GM19193 (cell line): ENCODE data around the gene ZNF579.

Experiments used
- POLR2A ChIP-seq: IDR thresholded peaks from 4 replicates; pipeline ENCODE4 v1.6.1; 2011; ENCODE audit not compliant: insufficient read depth, insufficient read length; ENCODE audit errors: extremely low read depth

Gene ZNF579

DNA sequence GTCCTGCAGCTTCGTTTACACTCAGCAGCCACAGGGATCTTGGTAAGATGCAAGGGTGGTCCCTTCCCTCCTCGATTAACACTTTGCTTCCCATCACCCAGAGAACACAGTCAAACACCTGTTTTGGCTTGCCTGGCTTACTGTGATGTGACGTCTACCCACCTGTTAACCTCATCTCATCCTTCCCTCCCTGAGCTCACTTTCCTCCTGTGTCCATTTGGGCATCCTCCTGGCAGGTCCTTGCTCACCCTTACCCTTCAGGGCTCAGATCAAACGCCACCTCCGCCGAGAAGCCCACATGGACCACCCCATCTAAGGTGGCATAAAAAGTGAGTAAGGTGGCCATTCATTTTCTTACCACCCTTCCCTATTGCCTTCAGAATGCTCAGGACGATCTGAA is 9.5 kb upstream of the ZNF579 start:
- no peak for TF ChIP-seq POLR2A

GRCh38 chr19:55588738-55589137 is 8.1 kb upstream of the ZNF579 start:
- TF ChIP-seq POLR2A, result no peak

DNA sequence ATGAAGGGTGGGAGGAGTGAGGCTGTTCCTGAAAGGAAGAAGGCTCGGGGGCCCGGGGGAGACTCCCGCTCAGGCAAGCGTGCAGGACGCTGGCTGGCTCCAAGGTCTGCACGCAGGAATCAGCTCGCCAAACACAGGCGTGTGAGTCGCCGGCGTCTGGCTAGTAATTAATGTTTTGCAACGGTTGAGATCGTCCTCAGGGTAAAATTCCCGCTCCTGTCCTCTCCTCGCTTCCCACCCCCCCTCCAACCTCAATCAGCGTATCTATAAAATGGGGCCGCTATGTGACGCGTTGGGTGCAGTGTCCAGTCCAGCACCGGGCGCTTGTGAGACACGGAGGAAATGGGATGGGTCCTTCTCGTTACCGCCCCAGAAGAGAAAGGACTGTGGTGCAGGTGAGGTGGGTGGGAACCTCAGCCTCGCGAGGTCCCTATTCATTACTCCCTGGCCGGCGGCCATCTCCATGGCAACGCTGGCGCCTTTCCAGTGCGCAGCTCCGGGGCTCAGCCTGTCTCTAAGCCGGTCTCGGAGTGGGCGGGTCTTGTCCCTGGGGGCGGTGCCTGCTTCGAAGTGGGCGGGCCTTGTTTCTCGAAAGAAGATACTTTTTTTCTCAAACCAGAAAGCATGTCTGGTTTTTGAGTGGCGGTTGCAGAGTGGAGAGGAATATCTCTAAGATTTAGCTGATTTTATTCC is 6.5 kb upstream of the ZNF579 start:
- TF ChIP-seq POLR2A, result no peak

- no peak for TF ChIP-seq POLR2A
Measured at GRCh38 chr19:55585658-55586339, 5.2 kb upstream of the ZNF579 start.

DNA sequence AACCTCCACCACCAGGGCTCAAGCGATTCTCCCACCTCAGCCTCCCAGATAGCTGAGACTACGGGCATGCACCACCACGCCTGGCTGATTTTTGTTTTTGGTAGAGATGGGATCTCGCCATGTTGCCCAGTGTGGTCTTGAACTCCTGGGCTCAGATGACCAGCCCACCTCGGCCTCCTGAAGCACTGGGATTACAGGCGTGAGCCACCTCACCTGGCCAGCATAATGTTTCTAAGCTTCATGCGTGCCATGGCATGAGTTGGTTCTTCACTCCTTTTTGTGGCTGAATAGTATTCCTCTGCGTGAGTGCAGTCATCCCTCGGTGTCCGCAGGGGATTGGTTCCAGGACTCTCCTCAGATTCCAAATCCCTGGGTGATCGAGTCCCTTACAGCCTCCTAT is 4.2 kb upstream of the ZNF579 start:
- no peak for TF ChIP-seq POLR2A

- no peak for TF ChIP-seq POLR2A
Measured at GRCh38 chr19:55581823-55582223, 1.2 kb upstream of the ZNF579 start.

- no peak for TF ChIP-seq POLR2A
Measured at GRCh38 chr19:55581145-55581822, 636 bp upstream of the ZNF579 start.

DNA sequence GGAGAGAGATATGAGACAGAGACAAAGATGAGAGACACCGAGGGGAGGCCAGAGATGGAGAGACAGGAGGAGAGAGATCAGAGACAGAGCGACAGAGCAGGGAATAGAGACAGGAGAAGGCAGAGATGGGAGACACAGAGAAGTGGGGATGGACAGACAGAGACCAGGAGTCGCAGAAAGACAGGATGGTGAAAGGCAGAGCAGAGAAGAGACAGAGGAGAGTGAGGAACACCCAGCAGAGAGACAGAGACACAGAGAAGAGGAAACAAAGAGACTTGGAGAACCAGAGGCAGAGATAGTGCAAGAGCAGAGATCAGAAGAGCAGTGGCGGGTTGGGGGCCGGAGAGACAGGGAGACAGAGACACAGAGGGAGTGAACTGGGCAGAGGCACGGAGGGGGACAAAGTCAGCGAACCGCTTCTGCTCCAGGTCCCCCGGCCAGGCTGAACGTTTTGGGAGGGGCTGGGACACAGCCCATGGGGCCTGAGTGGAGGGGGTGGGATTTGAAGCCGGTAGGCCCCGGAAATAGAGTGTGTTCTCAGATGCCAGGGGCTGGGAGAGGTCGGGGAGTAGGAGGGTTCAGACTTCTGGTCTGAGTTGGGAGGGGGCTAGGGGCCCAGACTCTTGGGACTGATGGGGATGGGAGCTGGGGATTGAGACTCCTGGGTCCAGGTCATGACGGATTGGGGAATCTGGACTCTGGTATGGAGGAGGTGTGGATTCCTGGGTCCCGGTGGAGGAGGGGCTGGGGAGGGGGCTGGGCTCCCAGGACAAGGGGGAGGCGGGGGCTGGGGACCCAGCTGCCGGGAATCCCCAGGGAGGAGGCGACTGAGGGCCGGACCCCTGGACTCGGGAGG is 654 bp downstream of the ZNF579 start:
- no peak for TF ChIP-seq POLR2A

DNA sequence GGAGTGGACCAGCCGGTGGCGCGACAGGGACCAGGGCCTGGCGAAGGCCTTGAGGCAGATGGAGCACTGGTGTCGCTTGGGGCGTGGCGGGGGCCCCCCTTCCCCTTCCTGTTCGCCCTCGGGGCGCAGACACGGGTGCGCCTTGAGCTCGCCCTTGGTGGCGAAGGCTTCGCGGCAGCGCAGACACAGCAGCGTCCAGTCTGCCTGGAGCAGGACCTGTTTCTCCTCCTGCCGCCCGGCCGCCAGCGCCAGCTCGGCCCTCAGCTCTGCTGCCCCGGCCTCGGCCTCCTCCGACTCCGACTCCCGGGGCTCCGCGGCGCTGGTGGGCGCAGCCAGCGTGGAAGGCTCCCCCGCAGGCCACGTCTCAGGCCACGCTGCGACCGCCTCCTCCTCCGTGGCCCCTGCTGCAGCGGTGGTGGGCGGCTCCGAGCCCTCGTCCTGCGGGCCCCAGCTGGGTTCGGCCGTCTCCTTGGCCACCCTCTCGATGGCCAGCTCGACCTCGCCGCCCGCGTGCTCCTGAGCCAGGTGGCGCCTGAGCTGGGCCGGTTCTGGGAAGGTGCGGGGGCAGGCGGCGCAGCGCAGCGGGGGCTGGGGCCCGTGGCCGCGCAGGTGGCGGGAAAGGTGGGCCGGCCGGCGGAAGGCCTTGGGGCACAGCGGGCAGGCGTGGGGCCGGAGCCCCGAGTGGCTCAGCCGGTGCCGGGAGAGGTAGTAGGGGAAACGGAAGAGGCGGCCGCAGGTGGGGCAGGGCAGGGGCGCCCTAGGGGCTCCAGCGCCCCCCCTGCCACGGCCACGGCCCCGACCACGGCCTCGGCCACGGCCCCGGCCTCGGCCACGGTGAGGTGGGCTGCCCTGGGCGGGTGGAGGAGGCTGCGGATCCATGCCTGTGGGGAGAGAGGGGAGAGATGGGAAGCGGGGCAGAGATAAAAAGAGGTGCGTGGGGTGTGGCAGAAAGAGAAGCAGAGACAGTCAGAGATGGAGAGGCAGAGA is 1.6 kb downstream of the ZNF579 start:
- TF ChIP-seq POLR2A, result no peak

- no peak for TF ChIP-seq POLR2A
Measured at GRCh38 chr19:55578031-55578760, 2.5 kb downstream of the ZNF579 start.

- TF ChIP-seq POLR2A, result no peak
Measured at GRCh38 chr19:55576746-55577145, 3.9 kb downstream of the ZNF579 start.

- TF ChIP-seq POLR2A, result no peak
Measured at GRCh38 chr19:55567708-55568328, 12.8 kb downstream of the ZNF579 start.

- no peak for TF ChIP-seq POLR2A
Measured at GRCh38 chr19:55566823-55567222, 13.8 kb downstream of the ZNF579 start.
